ENCODE results near the gene KBTBD12.

Gene KBTBD12

GRCh38 chr3:127953091-127954035 is 38.3 kb downstream of the KBTBD12 start:
- no peak for DNase-seq

GRCh38 chr3:127954640-127955039 is 39.6 kb downstream of the KBTBD12 start:
- no peak for DNase-seq

- DNase-seq: no peak
Measured at GRCh38 chr3:127955728-127956127, 40.7 kb downstream of the KBTBD12 start.

GRCh38 chr3:127959041-127959440 is 44.0 kb downstream of the KBTBD12 start:
- DNase-seq: no peak

GRCh38 chr3:127959873-127960272 is 44.8 kb downstream of the KBTBD12 start:
- peak; percentile 62 for DNase-seq

- DNase-seq: no peak
Measured at GRCh38 chr3:127960421-127960965, 45.5 kb downstream of the KBTBD12 start.

GRCh38 chr3:127961124-127961523 is 46.1 kb downstream of the KBTBD12 start:
- DNase-seq: no peak

- no peak for DNase-seq
Measured at GRCh38 chr3:127961963-127962362, 46.9 kb downstream of the KBTBD12 start.

GRCh38 chr3:127962937-127963336 is 47.9 kb downstream of the KBTBD12 start:
- no peak for DNase-seq

GRCh38 chr3:127964053-127964452 is 49.0 kb downstream of the KBTBD12 start:
- DNase-seq: peak; percentile 74

GRCh38 chr3:127964816-127965215 is 49.8 kb downstream of the KBTBD12 start:
- no peak for DNase-seq

GRCh38 chr3:127967316-127967715 is 52.3 kb downstream of the KBTBD12 start:
- no peak for DNase-seq

- peak; percentile 20 for DNase-seq
Measured at GRCh38 chr3:127970966-127971592, 56.0 kb downstream of the KBTBD12 start.

GRCh38 chr3:127974226-127974625 is 59.2 kb downstream of the KBTBD12 start:
- no peak for DNase-seq

GRCh38 chr3:127975153-127976029 is 60.4 kb downstream of the KBTBD12 start:
- DNase-seq: no peak

GRCh38 chr3:127978636-127979035 is 63.6 kb downstream of the KBTBD12 start:
- DNase-seq: no peak

- DNase-seq: no peak
Measured at GRCh38 chr3:127979473-127979872, 64.4 kb downstream of the KBTBD12 start.

GRCh38 chr3:127981097-127981496 is 66.1 kb downstream of the KBTBD12 start:
- DNase-seq: no peak

GRCh38 chr3:127982155-127982554 is 67.1 kb downstream of the KBTBD12 start:
- no peak for DNase-seq

- DNase-seq: no peak
Measured at GRCh38 chr3:127984241-127984975, 69.4 kb downstream of the KBTBD12 start.

GRCh38 chr3:127985216-127985615 is 70.2 kb downstream of the KBTBD12 start:
- DNase-seq: no peak

- DNase-seq: no peak
Measured at GRCh38 chr3:127985655-127986225, 70.7 kb downstream of the KBTBD12 start.

Data from NCI-H2107 (cell line).